D721Med (cell line): ENCODE data around the gene ADCYAP1R1.

Experiments used
- DNase-seq: peaks from one replicate; pipeline ENCODE4 v3.0.0; 2011; ENCODE audit warnings: low spot score; ENCODE audit not compliant: insufficient read length
- FAIRE-seq: peaks from 2 replicates; lab custom pipeline; 2011; peaks lifted over from hg19 to GRCh38; lab: Jason Lieb, UNC
- CTCF ChIP-seq: IDR thresholded peaks from 2 replicates; pipeline ENCODE4 v1.5.1; 2012; ENCODE audit warnings: mild to moderate bottlenecking, control low read depth; ENCODE audit not compliant: insufficient read depth; ENCODE audit errors: missing control alignments

The ADCYAP1R1 gene

GRCh38 chr7:31036924-31037323, 15.2 kb upstream of the ADCYAP1R1 start:
- no peak for TF ChIP-seq CTCF
- DNase-seq, result no peak
- no peak for FAIRE-seq

- no peak for FAIRE-seq
- no peak for TF ChIP-seq CTCF
- DNase-seq, result no peak
Measured at GRCh38 chr7:31043051-31043471, 9.0 kb upstream of the ADCYAP1R1 start.

DNA sequence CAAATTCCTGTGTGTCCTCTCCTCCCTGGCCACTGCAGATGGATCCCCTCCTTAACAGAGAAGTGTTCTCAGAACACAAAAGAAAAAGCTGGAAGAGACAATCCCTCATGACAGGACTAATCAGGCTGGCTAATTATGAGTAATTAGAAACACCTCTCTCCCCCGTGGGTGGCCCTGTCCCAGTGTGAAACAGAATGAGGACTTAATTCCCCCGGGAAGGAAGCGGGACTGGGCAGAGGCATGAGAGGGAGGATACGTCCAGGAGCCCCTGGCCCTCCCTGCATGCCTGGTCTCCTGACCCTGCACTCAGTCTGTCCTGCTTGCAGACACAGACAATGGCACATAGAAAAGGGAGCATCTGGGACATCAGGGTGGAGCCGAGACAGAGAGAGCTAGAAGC, 7.6 kb upstream of the ADCYAP1R1 start:
- no peak for TF ChIP-seq CTCF
- no peak for FAIRE-seq
- DNase-seq, result no peak

GRCh38 chr7:31046723-31047122, 5.4 kb upstream of the ADCYAP1R1 start:
- TF ChIP-seq CTCF, result no peak
- DNase-seq (no peak), FAIRE-seq (no peak)

DNA sequence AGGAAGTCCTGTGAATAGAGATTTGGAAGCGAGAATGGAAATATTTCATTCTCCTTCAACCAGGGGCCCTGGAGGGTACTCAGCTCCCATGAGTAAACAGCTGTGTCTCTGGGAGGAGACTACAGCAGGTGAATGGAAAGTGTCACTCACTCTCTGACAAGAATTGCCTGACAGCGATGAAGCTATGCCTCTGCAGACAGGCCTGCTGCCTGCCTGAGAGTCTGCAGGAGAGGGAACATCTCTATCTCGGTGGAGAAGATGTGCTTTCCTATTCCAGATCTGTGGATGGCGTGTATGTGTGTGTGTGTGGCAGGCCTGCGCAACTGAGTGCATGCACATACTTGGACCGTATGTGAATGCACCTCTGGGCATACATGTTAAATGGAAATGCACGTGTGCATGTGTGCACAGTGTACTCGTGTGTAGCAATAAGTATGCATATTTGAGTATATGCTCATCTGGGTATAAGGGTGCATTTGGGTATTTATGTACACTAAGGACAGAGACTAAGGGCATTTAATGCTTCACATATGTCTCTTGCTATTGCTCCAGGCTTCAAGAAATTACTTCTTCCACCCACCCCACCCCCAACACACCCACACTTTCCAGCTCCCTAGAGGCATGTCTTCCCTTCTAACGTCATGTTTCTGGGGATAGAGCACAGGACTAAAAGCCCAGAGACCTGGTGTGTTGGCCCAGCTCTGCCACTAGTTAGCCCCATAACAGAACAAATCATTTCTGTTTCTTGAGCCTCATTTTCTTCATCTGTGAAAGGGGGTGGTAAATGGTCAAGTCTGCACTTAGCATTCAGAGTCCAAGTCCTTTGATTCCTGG, 4.6 kb upstream of the ADCYAP1R1 start:
- TF ChIP-seq CTCF, result no peak
- DNase-seq (no peak), FAIRE-seq (no peak)

DNA sequence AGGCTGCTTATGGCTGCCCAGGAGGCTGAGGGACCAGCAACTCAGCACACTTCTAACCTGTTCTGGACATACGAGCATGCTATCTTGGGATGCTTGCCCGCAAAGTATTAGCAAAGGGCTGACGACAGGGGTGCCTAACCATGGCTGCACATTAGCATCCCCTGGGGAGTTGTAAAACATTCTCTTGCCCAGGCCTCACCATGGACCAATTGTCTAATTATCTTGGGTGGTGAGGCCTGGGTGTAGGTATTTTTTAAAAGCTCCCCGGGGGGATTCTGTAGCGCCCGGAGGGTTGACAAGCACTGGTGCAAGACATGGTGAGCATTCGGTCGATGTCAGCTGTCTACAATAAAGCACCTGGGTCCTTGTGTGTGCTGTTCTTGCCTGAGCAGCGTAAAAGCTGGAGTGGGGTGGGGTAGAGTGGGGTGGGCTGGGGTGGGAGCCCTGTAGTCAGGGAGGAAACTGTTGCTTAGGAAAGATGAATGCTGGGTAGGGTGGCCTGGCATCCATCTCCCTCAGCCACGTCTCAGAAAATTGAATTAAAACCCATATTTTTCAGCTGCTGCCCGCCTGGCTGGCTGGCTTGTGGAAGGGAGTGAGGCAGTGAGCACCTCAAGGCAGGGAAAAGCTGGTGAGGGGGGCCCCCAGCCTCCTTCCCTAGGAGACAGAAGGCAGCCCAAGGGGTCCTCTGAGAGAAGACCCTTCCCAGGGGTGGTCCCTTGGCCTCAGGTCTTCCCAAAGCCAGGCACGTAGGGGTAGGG, 2.9 kb upstream of the ADCYAP1R1 start:
- FAIRE-seq, result no peak
- no peak for TF ChIP-seq CTCF
- no peak for DNase-seq

DNA sequence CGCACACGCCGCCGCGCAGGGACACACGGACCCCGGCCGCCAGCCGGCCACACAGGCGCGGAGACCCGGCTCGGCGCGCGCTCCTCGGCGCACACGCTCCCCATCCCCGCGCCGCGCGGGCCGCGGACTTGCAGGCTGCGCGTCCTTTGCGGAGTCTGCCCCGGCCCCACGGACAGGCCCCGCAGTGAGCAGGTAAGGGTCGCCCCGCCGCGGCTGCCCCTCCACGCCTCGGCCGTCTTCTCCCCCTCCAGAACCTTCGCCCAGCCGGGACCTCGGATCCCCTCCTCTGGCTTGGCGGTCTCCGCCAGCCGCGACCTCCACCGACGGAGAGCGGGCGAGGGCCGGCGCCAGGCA, 356 bp downstream of the ADCYAP1R1 start:
- no peak for FAIRE-seq
- peak; percentile 35 for DNase-seq
- no peak for TF ChIP-seq CTCF
